Measurements from ENCODE around the gene PRELID2.

The PRELID2 gene

GRCh38 chr5:145712245-145712644 is 122.9 kb downstream of the PRELID2 start:
- no peaks in the 10 kb centered on the region for H3K9me3 ChIP-seq (ENCODE audit: insufficient read depth, low read depth, low read length)
- TF ChIP-seq CTCF (conservative IDR thresholded peaks at IDR 0.05; ENCODE audit: low read length) (no peak), EZH2phosphoT487 (IDR thresholded peaks at IDR 0.05; ENCODE audit: borderline replicate concordance) (no peak)
- no peaks in the 10 kb centered on the region for H4K20me1 ChIP-seq (ENCODE audit: insufficient read depth, low read length, poor library complexity, severe bottlenecking)
- H3K4me3 ChIP-seq (ENCODE audit: low read length, poor library complexity, severe bottlenecking) = no peak overlapping the region
- no peak overlapping the region for H3K4me2 ChIP-seq (ENCODE audit: low read depth, low read length, poor library complexity, severe bottlenecking)
- no peaks in the 10 kb centered on the region for H3K9me2 ChIP-seq (replicated peaks; ENCODE audit: low read depth, low read length)
- no peaks in the 10 kb centered on the region for H3K4me1 ChIP-seq (ENCODE audit: insufficient read depth, low read length, poor library complexity, severe bottlenecking)
- H3K27me3 ChIP-seq (ENCODE audit: insufficient read depth, low read length, poor library complexity, severe bottlenecking) = no peaks in the 10 kb centered on the region
- no peaks in the 10 kb centered on the region for H3K79me2 ChIP-seq (ENCODE audit: insufficient read depth, low read length)
- no peaks in the 10 kb centered on the region for H3F3A ChIP-seq (ENCODE audit: low read depth)
- H2AFZ ChIP-seq (ENCODE audit: low read length) = no peak overlapping the region
- no peak overlapping the region for H3K9ac ChIP-seq (ENCODE audit: low read depth, low read length, poor library complexity, severe bottlenecking)
- no peaks in the 10 kb centered on the region for H3K36me3 ChIP-seq (ENCODE audit: insufficient read depth, low read length)

GRCh38 chr5:145711417-145711816 is 123.7 kb downstream of the PRELID2 start:
- H3K4me1 ChIP-seq (ENCODE audit: insufficient read depth, low read length, poor library complexity, severe bottlenecking) = no peaks in the 10 kb centered on the region
- H3K9me3 ChIP-seq (ENCODE audit: insufficient read depth, low read depth, low read length) = no peaks in the 10 kb centered on the region
- no peaks in the 10 kb centered on the region for H3K36me3 ChIP-seq (ENCODE audit: insufficient read depth, low read length)
- TF ChIP-seq EZH2phosphoT487 (IDR thresholded peaks at IDR 0.05; ENCODE audit: borderline replicate concordance) = no peak
- TF ChIP-seq CTCF (conservative IDR thresholded peaks at IDR 0.05; ENCODE audit: low read length) = no peak
- no peaks in the 10 kb centered on the region for H3K79me2 ChIP-seq (ENCODE audit: insufficient read depth, low read length)
- H3K4me2 ChIP-seq (ENCODE audit: low read depth, low read length, poor library complexity, severe bottlenecking) = no peak overlapping the region
- no peak overlapping the region for H2AFZ ChIP-seq (ENCODE audit: low read length)
- H3K9ac ChIP-seq (ENCODE audit: low read depth, low read length, poor library complexity, severe bottlenecking) = no peak overlapping the region
- no peaks in the 10 kb centered on the region for H3K27me3 ChIP-seq (ENCODE audit: insufficient read depth, low read length, poor library complexity, severe bottlenecking)
- H3K9me2 ChIP-seq (replicated peaks; ENCODE audit: low read depth, low read length) = no peaks in the 10 kb centered on the region
- H4K20me1 ChIP-seq (ENCODE audit: insufficient read depth, low read length, poor library complexity, severe bottlenecking) = no peaks in the 10 kb centered on the region
- H3F3A ChIP-seq (ENCODE audit: low read depth) = no peaks in the 10 kb centered on the region
- no peak overlapping the region for H3K4me3 ChIP-seq (ENCODE audit: low read length, poor library complexity, severe bottlenecking)
